DND-41 (cell line): ENCODE measurements around the gene SLC25A51.

Experiments
- ATAC-seq: fragments of 200-7000 bp; cut with Tn5 transposase; 3 replicates; pipeline ENCODE4 v1.9.1; 2021; ENCODE audit warnings: low read depth; ENCODE audit not compliant: insufficient read depth
- DNase-seq: peaks from one replicate; pipeline ENCODE4 v3.0.0-alpha.2; 2020
- H2AFZ ChIP-seq: 2 replicates; pipeline ENCODE4 v1.6.0; 2012; ENCODE audit warnings: low read depth, low read length
- H3K27ac ChIP-seq: 2 replicates; pipeline ENCODE4 v1.5.1; 2012; ENCODE audit warnings: low read length, inconsistent platforms
- H3K27me3 ChIP-seq: fragments of 200-600 bp; sonication (generic); 2 replicates; pipeline ENCODE4 v1.6.0; 2012; ENCODE audit warnings: low read length, mild to moderate bottlenecking, inconsistent platforms; ENCODE audit not compliant: insufficient read depth, poor library complexity
- H3K36me3 ChIP-seq: 2 replicates; pipeline ENCODE4 v1.5.1; 2012; ENCODE audit warnings: low read length, inconsistent platforms; ENCODE audit not compliant: insufficient read depth
- H3K4me1 ChIP-seq: 2 replicates; pipeline ENCODE4 v1.5.1; 2012; ENCODE audit warnings: mild to moderate bottlenecking, low read length; ENCODE audit not compliant: insufficient read depth
- H3K4me2 ChIP-seq: 2 replicates; pipeline ENCODE4 v1.6.0; 2012; ENCODE audit warnings: mild to moderate bottlenecking, moderate library complexity, low read length, inconsistent platforms; ENCODE audit not compliant: insufficient read depth
- H3K4me3 ChIP-seq, 2 experiments: fragments of 200-600 bp in 1 of 2; shearing (Covaris generic) in 1 of 2; 2 replicates each; pipeline ENCODE4 v1.5.1; 2012 to 2016; ENCODE audit warnings: inconsistent platforms in 2 of 2, low read length in 2 of 2, mild to moderate bottlenecking in 2 of 2, low read depth in 1 of 2, moderate library complexity in 1 of 2
- H3K79me2 ChIP-seq: 2 replicates; pipeline ENCODE4 v1.6.0; 2012; ENCODE audit warnings: low read length, inconsistent platforms; ENCODE audit not compliant: insufficient read depth
- H3K9ac ChIP-seq: 2 replicates; pipeline ENCODE4 v1.6.0; 2012; ENCODE audit warnings: low read depth, mild to moderate bottlenecking, inconsistent platforms, low read length, moderate library complexity
- H3K9me3 ChIP-seq: 2 replicates; pipeline ENCODE4 v1.5.1; 2012; ENCODE audit warnings: low read length, moderate library complexity, mild to moderate bottlenecking, inconsistent platforms; ENCODE audit not compliant: insufficient read depth, severe bottlenecking
- H4K20me1 ChIP-seq: 2 replicates; pipeline ENCODE4 v1.6.0; 2012; ENCODE audit warnings: low read length; ENCODE audit not compliant: insufficient read depth
- CTCF ChIP-seq: IDR thresholded peaks from 2 replicates; pipeline ENCODE4 v1.5.1; 2012; ENCODE audit warnings: borderline replicate concordance, low read length, moderate library complexity, mild to moderate bottlenecking; ENCODE audit not compliant: poor library complexity, severe bottlenecking; ENCODE audit errors: extremely low read depth
- EZH2 ChIP-seq: IDR thresholded peaks from 3 replicates; pipeline ENCODE4 v1.6.1; 2012; ENCODE audit warnings: borderline replicate concordance, low read depth, mild to moderate bottlenecking, moderate library complexity, low read length, inconsistent platforms; ENCODE audit not compliant: severe bottlenecking

Gene SLC25A51

DNA sequence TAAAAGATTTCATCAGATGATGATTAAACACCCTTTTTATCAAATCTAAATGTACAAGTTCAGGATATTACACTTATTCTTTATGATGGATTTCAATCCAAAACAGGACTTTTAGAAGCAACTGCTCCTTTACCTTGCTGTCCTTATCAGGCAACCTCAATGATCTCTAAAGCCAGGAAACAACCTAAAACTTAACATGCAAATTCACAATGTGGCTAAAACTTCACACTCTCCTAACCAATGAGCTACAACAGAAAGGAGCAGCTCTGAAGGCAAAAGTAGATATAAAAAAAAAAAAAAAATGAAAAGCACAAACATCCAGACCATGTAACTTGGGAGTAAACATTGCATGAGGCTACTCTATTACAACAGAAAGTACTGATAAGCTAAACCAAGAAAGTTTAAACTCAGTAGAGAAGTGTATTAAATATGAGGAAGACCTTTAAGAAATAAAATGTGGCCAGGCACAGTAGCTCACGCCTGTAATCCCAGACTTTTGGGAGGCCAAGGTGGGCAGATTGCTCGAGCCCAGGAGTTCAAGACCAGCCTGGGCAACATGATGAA lies 22.9 kb downstream of the SLC25A51 start:
- Histone ChIP-seq H3K4me1 (no peaks in the 10 kb centered on the region), H3K9ac (no peak overlapping the region), H3K4me3 (no peak overlapping the region), H4K20me1 (no peaks in the 10 kb centered on the region), H3K27me3 (no peaks in the 10 kb centered on the region), H3K4me2 (no peak overlapping the region), H3K27ac (no peak overlapping the region), H2AFZ (no peak overlapping the region), H3K79me2 (no peaks in the 10 kb centered on the region), H3K9me3 (peaks cover 6% of the 10 kb centered on the region), H3K36me3 (peaks cover 17% of the 10 kb centered on the region)
- no peak for DNase-seq
- ATAC-seq = no peak
- no peak for TF ChIP-seq EZH2
- TF ChIP-seq CTCF = no peak

GRCh38 chr9:37876376-37876775 lies 27.6 kb downstream of the SLC25A51 start:
- Histone ChIP-seq H3K27me3 (no peaks in the 10 kb centered on the region), H2AFZ (no peak overlapping the region), H3K9ac (no peak overlapping the region), H3K4me2 (no peak overlapping the region), H3K4me1 (no peaks in the 10 kb centered on the region), H3K79me2 (no peaks in the 10 kb centered on the region), H4K20me1 (no peaks in the 10 kb centered on the region), H3K9me3 (peaks cover 6% of the 10 kb centered on the region), H3K4me3 (no peak overlapping the region), H3K27ac (no peak overlapping the region), H3K36me3 (peaks cover 17% of the 10 kb centered on the region)
- ATAC-seq (no peak), DNase-seq (no peak)
- TF ChIP-seq CTCF (no peak), EZH2 (no peak)

DNA sequence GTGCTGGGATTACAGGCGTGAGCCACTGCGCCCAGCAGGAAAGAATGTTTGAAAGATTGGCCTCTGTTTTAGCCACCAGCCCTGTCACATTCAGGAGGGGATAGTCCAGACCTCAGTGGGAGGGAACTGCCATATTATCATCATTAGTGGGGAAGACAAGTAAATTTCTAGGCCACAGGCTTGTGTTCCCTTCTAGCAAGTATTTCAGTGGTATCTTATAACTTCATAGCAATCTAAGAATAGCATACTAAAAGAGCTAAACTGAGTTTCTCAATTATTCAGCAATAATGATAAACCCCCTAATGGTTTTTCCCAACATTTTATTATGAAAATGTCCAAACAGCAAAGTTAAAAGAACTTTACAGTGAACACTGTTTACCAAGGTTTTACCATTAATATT lies 30.0 kb downstream of the SLC25A51 start:
- no peak overlapping the region for H3K27ac ChIP-seq
- H3K27me3 ChIP-seq = no peaks in the 10 kb centered on the region
- H4K20me1 ChIP-seq = no peaks in the 10 kb centered on the region
- H3K4me2 ChIP-seq = no peak overlapping the region
- no peak for TF ChIP-seq EZH2
- no peak for TF ChIP-seq CTCF
- peaks cover 12% of the 10 kb centered on the region for H3K36me3 ChIP-seq
- no peaks in the 10 kb centered on the region for H3K4me1 ChIP-seq
- no peak for ATAC-seq
- H2AFZ ChIP-seq = no peak overlapping the region
- no peak overlapping the region for H3K4me3 ChIP-seq
- no peaks in the 10 kb centered on the region for H3K79me2 ChIP-seq
- peaks cover 6% of the 10 kb centered on the region for H3K9me3 ChIP-seq
- DNase-seq = no peak
- H3K9ac ChIP-seq = no peak overlapping the region

DNA sequence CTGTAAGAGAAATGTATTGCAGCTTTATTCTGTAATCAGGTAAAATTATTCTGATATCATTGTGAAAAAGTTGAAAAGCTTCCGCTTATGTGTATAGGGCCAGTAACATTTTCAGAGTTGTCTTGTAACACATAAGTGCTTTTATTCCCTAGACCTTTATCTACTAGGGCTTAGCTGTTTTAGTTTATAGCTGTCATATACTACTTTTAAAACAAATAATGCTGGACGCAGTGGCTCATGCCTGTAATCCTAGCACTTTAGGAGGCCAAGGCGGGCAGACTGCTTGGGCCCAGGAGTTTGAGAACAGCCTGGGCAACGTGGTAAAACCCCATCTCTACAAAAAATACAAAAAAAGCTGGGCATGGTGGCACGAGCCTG lies 33.1 kb downstream of the SLC25A51 start:
- H3K4me3 ChIP-seq = no peak overlapping the region
- no peak overlapping the region for H3K27ac ChIP-seq
- DNase-seq (no peak), ATAC-seq (no peak)
- no peak overlapping the region for H2AFZ ChIP-seq
- no peaks in the 10 kb centered on the region; the same call in 1 of the 2 replicates for H3K36me3 ChIP-seq
- TF ChIP-seq CTCF (no peak), EZH2 (no peak)
- H3K4me2 ChIP-seq = no peak overlapping the region
- no peaks in the 10 kb centered on the region for H3K9me3 ChIP-seq
- H3K79me2 ChIP-seq = no peaks in the 10 kb centered on the region
- no peaks in the 10 kb centered on the region for H4K20me1 ChIP-seq
- no peaks in the 10 kb centered on the region for H3K4me1 ChIP-seq
- H3K9ac ChIP-seq = no peak overlapping the region
- no peaks in the 10 kb centered on the region for H3K27me3 ChIP-seq
